Naive thymus-derived CD8-positive, alpha-beta T cell (primary cell): ENCODE measurements around the gene LY6G5C. TPM values are rescaled to one million over a fixed set of nuclear protein-coding genes. Genes with fewer than 3 reads are reported as not detected.
A peak's percentile ranks its signal among the peaks of the same experiment; 100 is the strongest.

Source experiments
- ATAC-seq, 2 donors: fragments of 150-1000 bp; cut with Tn5 transposase in 1 of 2; sonication (Bioruptor Pico), chemical (Tn5 transposase) in 1 of 2; 1 replicate in 1 of 2; 2 replicates in 1 of 2; pipeline ENCODE4 v1.10.0; 2021; ENCODE audit warnings: mild to moderate bottlenecking in 2 of 2, moderate library complexity in 2 of 2
- POLR2A ChIA-PET: fragments of 350-600 bp; sonication (Branson Sonifier 250); formaldehyde crosslinking; loops from one replicate; lab custom pipeline; 2021; ENCODE audit warnings: antibody characterized with exemption; lab: Charles Lee
- DNase-seq, 10 donors: peaks; one replicate each; pipeline versions ENCODE4 v3.0.0 to v3.0.0-alpha.2; 2020 to 2022
- H3K27ac Mint-ChIP-seq, 10 donors: one replicate each; pipeline ENCODE4 v1.8.0; 2020 to 2022; ENCODE audit warnings: mild to moderate bottlenecking in 10 of 10, mixed read lengths in 10 of 10, moderate library complexity in 4 of 10, inconsistent platforms in 1 of 10
- H3K27me3 Mint-ChIP-seq, 5 donors: one replicate each; pipeline ENCODE4 v1.8.0; 2021 to 2022; ENCODE audit warnings: mixed read lengths in 5 of 5
- H3K36me3 Mint-ChIP-seq, 3 donors: one replicate each; pipeline ENCODE4 v1.8.0; 2020 to 2022; ENCODE audit warnings: mixed read lengths in 3 of 3, mild to moderate bottlenecking in 2 of 3, inconsistent platforms in 1 of 3
- H3K4me1 Mint-ChIP-seq, 4 donors: one replicate each; pipeline ENCODE4 v1.8.0; 2021 to 2022; ENCODE audit warnings: mixed read lengths in 4 of 4
- H3K4me3 Mint-ChIP-seq, 10 donors: one replicate each; pipeline ENCODE4 v1.8.0; 2020 to 2022; ENCODE audit warnings: mild to moderate bottlenecking in 10 of 10, mixed read lengths in 10 of 10, moderate library complexity in 6 of 10, inconsistent platforms in 1 of 10
- H3K9me3 Mint-ChIP-seq, 9 donors: one replicate each; pipeline ENCODE4 v1.8.0; 2020 to 2022; ENCODE audit warnings: mixed read lengths in 9 of 9, mild to moderate bottlenecking in 3 of 9, inconsistent platforms in 1 of 9, moderate library complexity in 1 of 9
- polyA plus RNA-seq, 3 donors: library from polyadenylated mRNA; unstranded; fragments of 300-500 nt; fragmentation: Illumina TruSeq; gene quantifications; one replicate each; pipeline ENCODE4 v1.2.3, GENCODE V29; 2021
- total RNA-seq, 8 experiments: library from RNA in 2 of 8; stranded (reverse) in 2 of 8; gene quantifications; one replicate each; pipeline ENCODE4 v1.2.3 and lab custom pipeline; 2021 to 2026

LY6G5C gene
- total and polyA plus RNA-seq, 5 experiments from 2014 or later = 4.4 to 7.9 (median 5.5) TPM

DNA sequence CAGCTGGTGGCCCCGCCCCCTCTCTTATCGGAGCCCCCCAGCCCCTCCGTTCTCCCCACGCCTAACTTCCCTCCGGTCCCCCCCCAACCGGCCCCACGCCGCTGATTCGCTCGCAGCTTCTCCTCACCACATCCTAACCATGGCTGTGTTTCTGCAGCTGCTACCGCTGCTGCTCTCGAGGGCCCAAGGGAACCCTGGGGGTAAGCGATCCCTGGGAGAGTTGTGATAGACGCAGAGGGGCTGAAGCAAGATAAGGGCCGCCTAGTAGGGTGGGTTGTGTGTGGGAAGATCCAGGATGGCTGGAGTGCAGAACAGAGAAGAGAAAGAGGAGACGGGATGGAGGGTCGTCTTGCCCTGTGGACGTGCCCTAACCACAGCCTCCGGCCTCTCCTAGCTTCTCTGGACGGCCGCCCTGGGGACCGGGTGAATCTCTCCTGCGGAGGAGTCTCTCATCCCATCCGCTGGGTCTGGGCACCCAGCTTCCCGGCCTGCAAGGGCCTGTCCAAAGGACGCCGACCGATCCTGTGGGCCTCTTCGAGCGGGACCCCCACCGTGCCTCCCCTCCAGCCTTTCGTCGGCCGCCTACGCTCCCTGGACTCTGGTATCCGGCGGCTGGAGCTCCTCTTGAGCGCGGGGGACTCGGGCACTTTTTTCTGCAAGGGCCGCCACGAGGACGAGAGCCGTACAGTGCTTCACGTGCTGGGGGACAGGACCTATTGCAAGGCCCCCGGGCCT lies 42.5 kb upstream of the LY6G5C start, which contains the start of gene MPIG6B:
TSS of gene MPIG6B (plus strand) at position 129 of the 735 bp plus-strand sequence. CDS start at position 140, 11 bp downstream.
- ATAC-seq (peak; percentile 66 to 67), DNase-seq (peak in 1 of 10 donors; percentile 30)
- peak within 1 kb of the TSS in 9 of 10 donors; percentile 40 to 92 (median 68) for H3K27ac Mint-ChIP-seq
- no peaks in the 10 kb centered on the region for H3K9me3 Mint-ChIP-seq
- H3K4me1 Mint-ChIP-seq = peaks cover 18 to 43% (median 40%) of the 10 kb centered on the region in 4 donors
- POLR2A ChIA-PET = interaction anchor here (0.6 to 2.1 kb wide), 8 partner anchors 8 to 220 kb away, joined by 3 to 7 read pairs (median 4); partner anchors contain the start of genes ABHD16A and LY6G6D
- H3K4me3 Mint-ChIP-seq = peak within 1 kb of the TSS in 8 of 10 donors; percentile 47 to 73 (median 52)
- no peaks in the 10 kb centered on the region for H3K36me3 Mint-ChIP-seq
- H3K27me3 Mint-ChIP-seq = no peaks in the 10 kb centered on the region

DNA sequence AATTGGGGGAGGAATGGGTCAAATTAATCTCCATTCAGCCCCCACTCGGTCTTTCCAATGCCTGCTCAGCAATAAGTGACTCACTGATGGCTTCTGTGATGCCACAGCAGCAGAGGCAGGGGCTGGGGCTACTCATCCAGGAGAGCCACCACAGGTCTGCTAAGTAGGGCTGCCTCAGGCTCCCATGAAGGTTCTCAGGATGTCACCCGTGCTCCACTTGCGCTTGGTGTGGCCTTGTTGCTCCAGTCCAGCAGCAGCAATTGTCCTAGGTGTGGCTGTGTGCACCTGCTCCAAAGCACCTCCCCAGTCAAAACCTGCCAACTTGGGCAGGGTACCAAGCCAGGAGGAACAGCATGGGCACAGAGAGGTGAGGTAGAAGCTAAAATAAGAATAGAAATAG lies 41.3 kb upstream of the LY6G5C start:
- H3K4me3 Mint-ChIP-seq = no peak overlapping the region
- peak overlapping the region in 2 of 10 donors; percentile 7 to 63 for H3K27ac Mint-ChIP-seq
- POLR2A ChIA-PET = interaction anchor here (0.6 to 0.7 kb wide), 2 partner anchors 69 to 101 kb away, joined by 3 to 5 read pairs; no protein-coding TSS in a partner anchor

GRCh38 chr6:31721351-31722020 lies 40.6 kb upstream of the LY6G5C start, which contains the start of gene LY6G6C:
Gene LY6G6C (minus strand): TSS chr6:31721746. CDS start chr6:31721679, 67 bp downstream.
- DNase-seq = no peak
- no peaks in the 10 kb centered on the region for H3K9me3 Mint-ChIP-seq
- H3K4me3 Mint-ChIP-seq = peak within 1 kb of the TSS in 2 of 10 donors; percentile 1 to 30
- peaks cover 14 to 30% (median 23%) of the 10 kb centered on the region in 4 donors for H3K4me1 Mint-ChIP-seq
- no peaks in the 10 kb centered on the region for H3K36me3 Mint-ChIP-seq
- POLR2A ChIA-PET = interaction anchor here (0.6 kb wide), 1 partner anchor 86 kb away, joined by 8 read pairs; no protein-coding TSS in a partner anchor
- ATAC-seq = no peak
- peak within 1 kb of the TSS in 5 of 10 donors; percentile 7 to 87 (median 78) for H3K27ac Mint-ChIP-seq
- H3K27me3 Mint-ChIP-seq = no peaks in the 10 kb centered on the region

More for the DNA sequence above, 41.3 kb upstream of the LY6G5C start:
- DNase-seq (no peak), ATAC-seq (no peak)
- H3K36me3 Mint-ChIP-seq = no peaks in the 10 kb centered on the region
- no peaks in the 10 kb centered on the region for H3K27me3 Mint-ChIP-seq
- no peaks in the 10 kb centered on the region for H3K9me3 Mint-ChIP-seq
- peaks cover 18 to 35% (median 30%) of the 10 kb centered on the region in 4 donors for H3K4me1 Mint-ChIP-seq

- Mint-ChIP-seq H3K36me3 (no peaks in the 10 kb centered on the region), H3K4me3 (no peak overlapping the region), H3K27me3 (no peaks in the 10 kb centered on the region), H3K4me1 (peaks cover 10 to 21% (median 13%) of the 10 kb centered on the region in 4 donors), H3K27ac (peak overlapping the region in 1 of 10 donors; percentile 74), H3K9me3 (no peaks in the 10 kb centered on the region)
- POLR2A ChIA-PET = no interaction called here
- ATAC-seq = no peak
- no peak for DNase-seq
Measured at GRCh38 chr6:31720196-31720770, 39.4 kb upstream of the LY6G5C start.

DNA sequence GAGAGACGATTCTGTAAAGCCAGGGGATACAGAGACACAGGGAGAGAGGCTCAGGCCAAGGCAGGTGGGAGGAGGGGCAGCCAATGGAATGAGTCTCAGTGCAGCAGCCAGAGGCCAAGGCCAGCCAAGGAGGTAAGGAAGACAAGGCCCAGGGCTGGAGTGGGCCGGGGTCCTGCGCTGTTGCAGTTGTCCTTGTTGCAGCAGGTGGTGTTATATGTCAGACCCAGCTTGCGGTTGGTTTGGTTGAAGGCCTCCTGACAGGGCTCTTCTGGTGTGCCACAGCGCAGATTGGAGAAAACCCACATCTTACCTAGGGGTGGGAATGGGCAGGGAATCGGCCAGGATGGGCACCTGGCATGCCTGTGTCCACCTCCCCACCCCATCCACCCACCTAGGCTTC lies 38.1 kb upstream of the LY6G5C start:
- H3K27me3 Mint-ChIP-seq = no peaks in the 10 kb centered on the region
- H3K27ac Mint-ChIP-seq = peak overlapping the region in 1 of 10 donors; percentile 56
- DNase-seq (no peak), ATAC-seq (no peak)
- peaks cover 10 to 17% (median 14%) of the 10 kb centered on the region in 4 donors for H3K4me1 Mint-ChIP-seq
- H3K4me3 Mint-ChIP-seq = no peak overlapping the region
- H3K36me3 Mint-ChIP-seq = no peaks in the 10 kb centered on the region
- H3K9me3 Mint-ChIP-seq = no peaks in the 10 kb centered on the region
- POLR2A ChIA-PET = no interaction called here

GRCh38 chr6:31718265-31718664 lies 37.4 kb upstream of the LY6G5C start:
- Mint-ChIP-seq H3K4me3 (no peak overlapping the region), H3K36me3 (no peaks in the 10 kb centered on the region), H3K27ac (no peak overlapping the region), H3K9me3 (no peaks in the 10 kb centered on the region), H3K4me1 (peaks cover 9 to 15% (median 13%) of the 10 kb centered on the region in 4 donors), H3K27me3 (no peaks in the 10 kb centered on the region)
- DNase-seq = no peak
- POLR2A ChIA-PET = no interaction called here
- no peak for ATAC-seq

GRCh38 chr6:31717499-31718222 lies 36.8 kb upstream of the LY6G5C start:
- Mint-ChIP-seq H3K9me3 (no peaks in the 10 kb centered on the region), H3K27ac (no peak overlapping the region), H3K4me3 (no peak overlapping the region), H3K36me3 (no peaks in the 10 kb centered on the region), H3K4me1 (peaks cover 8 to 15% (median 11%) of the 10 kb centered on the region in 4 donors), H3K27me3 (no peaks in the 10 kb centered on the region)
- POLR2A ChIA-PET = no interaction called here
- ATAC-seq (no peak), DNase-seq (no peak)

GRCh38 chr6:31715022-31715958 lies 34.4 kb upstream of the LY6G5C start, which contains the start of gene LY6G6D:
Gene LY6G6D (plus strand): TSS chr6:31715348. CDS start chr6:31715356, 8 bp downstream.
- H3K36me3 Mint-ChIP-seq = no peaks in the 10 kb centered on the region
- POLR2A ChIA-PET = interaction anchor here (0.7 to 1.0 kb wide), 3 partner anchors 8 to 139 kb away, joined by 3 to 4 read pairs (median 3); partner anchors contain the start of genes ABHD16A and MPIG6B
- no peak for ATAC-seq
- H3K9me3 Mint-ChIP-seq = no peaks in the 10 kb centered on the region
- peak within 1 kb of the TSS in 7 of 10 donors; percentile 10 to 88 (median 75) for H3K27ac Mint-ChIP-seq
- H3K4me1 Mint-ChIP-seq = peaks cover 22 to 28% (median 25%) of the 10 kb centered on the region in 4 donors
- DNase-seq = no peak
- peak within 1 kb of the TSS in 1 of 10 donors; percentile 5 for H3K4me3 Mint-ChIP-seq
- no peaks in the 10 kb centered on the region for H3K27me3 Mint-ChIP-seq

DNA sequence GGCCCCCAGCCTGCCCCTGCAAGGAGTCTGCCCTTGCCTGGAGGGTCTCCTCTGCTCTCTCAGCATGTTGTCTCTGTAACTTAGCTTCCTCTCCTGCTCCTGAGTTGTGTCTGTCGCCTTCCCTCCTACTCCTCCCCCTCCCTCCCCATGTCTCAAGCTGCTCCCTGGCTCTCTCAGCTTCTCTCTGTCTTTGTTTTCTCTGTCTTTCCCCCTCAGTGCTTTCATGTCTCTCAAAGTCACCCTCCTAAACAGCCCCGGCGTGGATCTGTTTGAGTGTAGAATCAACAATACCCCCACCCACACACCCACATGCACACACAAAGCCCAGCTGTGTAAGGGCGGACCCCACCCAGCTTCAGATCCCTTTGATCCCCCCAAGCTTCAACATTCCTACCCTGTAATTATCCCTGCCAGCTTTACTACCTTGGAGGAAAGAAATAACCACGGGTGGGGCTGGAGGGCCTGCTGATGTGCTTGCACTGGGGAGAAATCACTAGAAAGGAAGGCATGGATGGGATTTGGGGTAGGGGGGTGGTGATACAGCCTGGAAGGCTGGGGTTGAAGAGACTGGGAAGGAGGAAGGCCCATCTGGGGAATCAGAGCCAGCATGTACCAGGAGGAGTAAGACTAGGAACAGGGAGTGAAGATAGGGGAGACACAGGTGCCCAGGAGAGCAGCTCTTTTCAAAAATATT lies 33.3 kb upstream of the LY6G5C start:
- POLR2A ChIA-PET = interaction anchor here (1.0 kb wide), 1 partner anchor 11 kb away, joined by 5 read pairs; the partner anchor contains the start of gene ABHD16A
- peak overlapping the region in 7 of 10 donors; percentile 10 to 88 (median 75) for H3K27ac Mint-ChIP-seq
- no peaks in the 10 kb centered on the region for H3K9me3 Mint-ChIP-seq
- H3K36me3 Mint-ChIP-seq = no peaks in the 10 kb centered on the region
- peaks cover 18 to 28% (median 25%) of the 10 kb centered on the region in 4 donors for H3K4me1 Mint-ChIP-seq
- DNase-seq (no peak), ATAC-seq (no peak)
- no peaks in the 10 kb centered on the region for H3K27me3 Mint-ChIP-seq
- peak overlapping the region in 1 of 10 donors; percentile 5 for H3K4me3 Mint-ChIP-seq

GRCh38 chr6:31713465-31713864 lies 32.6 kb upstream of the LY6G5C start:
- H3K27me3 Mint-ChIP-seq = no peaks in the 10 kb centered on the region
- H3K4me3 Mint-ChIP-seq = no peak overlapping the region
- H3K36me3 Mint-ChIP-seq = no peaks in the 10 kb centered on the region
- ATAC-seq (no peak), DNase-seq (no peak)
- H3K9me3 Mint-ChIP-seq = no peaks in the 10 kb centered on the region
- H3K27ac Mint-ChIP-seq = peak overlapping the region in 3 of 10 donors; percentile 27 to 56 (median 31)
- peaks cover 18 to 28% (median 25%) of the 10 kb centered on the region in 4 donors for H3K4me1 Mint-ChIP-seq
- POLR2A ChIA-PET = interaction anchor here (1.0 kb wide), 1 partner anchor 10 kb away, joined by 5 read pairs; the partner anchor contains the start of gene ABHD16A
